Measurements from ENCODE around the gene CCDC141.

GRCh38 chr2:178819147-178819875, 230.6 kb downstream of the CCDC141 start:
- no peak for TF ChIP-seq CTCF (IDR thresholded peaks at IDR 0.05; ENCODE audit: borderline replicate concordance, extremely low read depth, low read length, poor library complexity, severe bottlenecking)
- no peak for TF ChIP-seq EZH2 (IDR thresholded peaks at IDR 0.05; ENCODE audit: borderline replicate concordance, low read depth, low read length, severe bottlenecking)
